DND-41 (cell line): ENCODE measurements around the gene DHFR2.

ENCODE experiments used
- EZH2 ChIP-seq: IDR thresholded peaks from 3 replicates; pipeline ENCODE4 v1.6.1; 2012; ENCODE audit warnings: borderline replicate concordance, low read depth, mild to moderate bottlenecking, moderate library complexity, low read length, inconsistent platforms; ENCODE audit not compliant: severe bottlenecking
- TF ChIP-seq, protein P1 (sequence below): IDR thresholded peaks from 2 replicates; pipeline ENCODE4 v1.5.1; 2012; ENCODE audit warnings: borderline replicate concordance, low read length, moderate library complexity, mild to moderate bottlenecking; ENCODE audit not compliant: poor library complexity, severe bottlenecking; ENCODE audit errors: extremely low read depth

GRCh38 chr3:94093151-94093550 is 30.4 kb upstream of the DHFR2 start:
- TF ChIP-seq, protein P1, sequence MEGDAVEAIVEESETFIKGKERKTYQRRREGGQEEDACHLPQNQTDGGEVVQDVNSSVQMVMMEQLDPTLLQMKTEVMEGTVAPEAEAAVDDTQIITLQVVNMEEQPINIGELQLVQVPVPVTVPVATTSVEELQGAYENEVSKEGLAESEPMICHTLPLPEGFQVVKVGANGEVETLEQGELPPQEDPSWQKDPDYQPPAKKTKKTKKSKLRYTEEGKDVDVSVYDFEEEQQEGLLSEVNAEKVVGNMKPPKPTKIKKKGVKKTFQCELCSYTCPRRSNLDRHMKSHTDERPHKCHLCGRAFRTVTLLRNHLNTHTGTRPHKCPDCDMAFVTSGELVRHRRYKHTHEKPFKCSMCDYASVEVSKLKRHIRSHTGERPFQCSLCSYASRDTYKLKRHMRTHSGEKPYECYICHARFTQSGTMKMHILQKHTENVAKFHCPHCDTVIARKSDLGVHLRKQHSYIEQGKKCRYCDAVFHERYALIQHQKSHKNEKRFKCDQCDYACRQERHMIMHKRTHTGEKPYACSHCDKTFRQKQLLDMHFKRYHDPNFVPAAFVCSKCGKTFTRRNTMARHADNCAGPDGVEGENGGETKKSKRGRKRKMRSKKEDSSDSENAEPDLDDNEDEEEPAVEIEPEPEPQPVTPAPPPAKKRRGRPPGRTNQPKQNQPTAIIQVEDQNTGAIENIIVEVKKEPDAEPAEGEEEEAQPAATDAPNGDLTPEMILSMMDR: no peak
- no peak for TF ChIP-seq EZH2
